ENCODE measurements around the gene DNTT.
"Not testable (repeated sequence)": the region's sequence is repeated elsewhere in the genome, so short reads cannot be mapped to it uniquely, and the experiment has no call there.

Gene DNTT

DNA sequence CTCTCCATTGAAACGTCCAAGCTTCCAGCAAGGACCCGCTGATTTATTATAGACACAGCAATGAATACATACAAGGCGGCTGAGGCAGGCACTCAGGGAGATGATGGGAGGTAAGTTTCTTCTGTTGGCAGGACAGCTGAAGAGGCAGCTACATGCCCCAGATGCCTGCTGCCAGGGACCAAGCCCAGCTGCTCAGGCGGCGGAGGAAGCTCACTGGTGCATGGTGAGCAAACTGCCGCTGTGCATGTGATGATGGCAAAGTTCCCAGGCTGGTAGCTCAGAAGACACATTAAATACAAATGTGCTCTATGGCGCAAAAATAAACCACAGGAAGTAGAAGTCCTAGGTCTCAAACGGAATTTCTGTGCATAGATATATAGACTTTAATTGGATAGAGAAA is 2.3 kb downstream of the DNTT start:
- peak overlapping the region; percentile 45 for H3K4me3 ChIP-seq (ENCODE audit: low read length)
- H3K9ac ChIP-seq (ENCODE audit: low read length): no peak overlapping the region
- peaks cover 2% of the 10 kb centered on the region for H3K27me3 ChIP-seq (ENCODE audit: low read depth, low read length)
- H3K4me1 ChIP-seq (ENCODE audit: low read length): peaks cover 9% of the 10 kb centered on the region
- no peak overlapping the region; the same call in 1 of the 2 replicates for H2AFZ ChIP-seq (ENCODE audit: low read depth, low read length)
- no peak overlapping the region for H3K27ac ChIP-seq (ENCODE audit: low read length)
- TF ChIP-seq, protein P1, sequence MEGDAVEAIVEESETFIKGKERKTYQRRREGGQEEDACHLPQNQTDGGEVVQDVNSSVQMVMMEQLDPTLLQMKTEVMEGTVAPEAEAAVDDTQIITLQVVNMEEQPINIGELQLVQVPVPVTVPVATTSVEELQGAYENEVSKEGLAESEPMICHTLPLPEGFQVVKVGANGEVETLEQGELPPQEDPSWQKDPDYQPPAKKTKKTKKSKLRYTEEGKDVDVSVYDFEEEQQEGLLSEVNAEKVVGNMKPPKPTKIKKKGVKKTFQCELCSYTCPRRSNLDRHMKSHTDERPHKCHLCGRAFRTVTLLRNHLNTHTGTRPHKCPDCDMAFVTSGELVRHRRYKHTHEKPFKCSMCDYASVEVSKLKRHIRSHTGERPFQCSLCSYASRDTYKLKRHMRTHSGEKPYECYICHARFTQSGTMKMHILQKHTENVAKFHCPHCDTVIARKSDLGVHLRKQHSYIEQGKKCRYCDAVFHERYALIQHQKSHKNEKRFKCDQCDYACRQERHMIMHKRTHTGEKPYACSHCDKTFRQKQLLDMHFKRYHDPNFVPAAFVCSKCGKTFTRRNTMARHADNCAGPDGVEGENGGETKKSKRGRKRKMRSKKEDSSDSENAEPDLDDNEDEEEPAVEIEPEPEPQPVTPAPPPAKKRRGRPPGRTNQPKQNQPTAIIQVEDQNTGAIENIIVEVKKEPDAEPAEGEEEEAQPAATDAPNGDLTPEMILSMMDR (IDR thresholded peaks at IDR 0.05; ENCODE audit: low read depth, low read length): no peak
- no peak for TF ChIP-seq EZH2phosphoT487 (IDR thresholded peaks at IDR 0.05; ENCODE audit: low read depth)
- H3K4me2 ChIP-seq (ENCODE audit: low read length): peak overlapping the region; percentile 56
- H3K9me3 ChIP-seq (ENCODE audit: insufficient read depth, low read length): no peaks in the 10 kb centered on the region
- no peaks in the 10 kb centered on the region for H3K79me2 ChIP-seq (ENCODE audit: low read length)
- H4K20me1 ChIP-seq (ENCODE audit: insufficient read depth, low read length): no peaks in the 10 kb centered on the region
- no peaks in the 10 kb centered on the region for H3K36me3 ChIP-seq (replicated peaks; ENCODE audit: low read depth, low read length)

DNA sequence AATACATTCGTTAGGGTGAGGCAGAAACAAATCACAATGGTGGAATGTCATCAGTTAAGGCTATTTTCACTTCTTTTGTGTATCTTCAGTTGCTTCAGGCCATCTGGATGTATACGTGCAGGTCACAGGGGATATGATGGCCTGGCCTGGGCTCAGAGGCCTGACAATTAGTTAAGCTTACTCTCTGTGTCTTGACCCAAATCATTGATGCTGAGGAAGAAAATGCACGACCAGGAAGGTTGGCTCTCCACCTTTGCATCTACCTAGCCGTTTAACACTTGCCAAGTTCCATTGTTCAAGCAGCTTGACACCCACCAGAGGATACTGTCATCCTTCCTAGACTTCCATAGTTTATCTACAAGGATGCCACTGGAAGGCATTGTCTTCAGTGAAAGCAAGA is 4.6 kb downstream of the DNTT start:
- H3K36me3 ChIP-seq (replicated peaks; ENCODE audit: low read depth, low read length); H4K20me1 ChIP-seq (ENCODE audit: insufficient read depth, low read length); H3K79me2 ChIP-seq (ENCODE audit: low read length); H3K9me3 ChIP-seq (ENCODE audit: insufficient read depth, low read length); H3K9ac ChIP-seq (ENCODE audit: low read length); H3K27me3 ChIP-seq (ENCODE audit: low read depth, low read length); H2AFZ ChIP-seq (ENCODE audit: low read depth, low read length); H3K4me1 ChIP-seq (ENCODE audit: low read length); H3K27ac ChIP-seq (ENCODE audit: low read length); H3K4me2 ChIP-seq (ENCODE audit: low read length); H3K4me3 ChIP-seq (ENCODE audit: low read length): not testable (repeated sequence)

DNA sequence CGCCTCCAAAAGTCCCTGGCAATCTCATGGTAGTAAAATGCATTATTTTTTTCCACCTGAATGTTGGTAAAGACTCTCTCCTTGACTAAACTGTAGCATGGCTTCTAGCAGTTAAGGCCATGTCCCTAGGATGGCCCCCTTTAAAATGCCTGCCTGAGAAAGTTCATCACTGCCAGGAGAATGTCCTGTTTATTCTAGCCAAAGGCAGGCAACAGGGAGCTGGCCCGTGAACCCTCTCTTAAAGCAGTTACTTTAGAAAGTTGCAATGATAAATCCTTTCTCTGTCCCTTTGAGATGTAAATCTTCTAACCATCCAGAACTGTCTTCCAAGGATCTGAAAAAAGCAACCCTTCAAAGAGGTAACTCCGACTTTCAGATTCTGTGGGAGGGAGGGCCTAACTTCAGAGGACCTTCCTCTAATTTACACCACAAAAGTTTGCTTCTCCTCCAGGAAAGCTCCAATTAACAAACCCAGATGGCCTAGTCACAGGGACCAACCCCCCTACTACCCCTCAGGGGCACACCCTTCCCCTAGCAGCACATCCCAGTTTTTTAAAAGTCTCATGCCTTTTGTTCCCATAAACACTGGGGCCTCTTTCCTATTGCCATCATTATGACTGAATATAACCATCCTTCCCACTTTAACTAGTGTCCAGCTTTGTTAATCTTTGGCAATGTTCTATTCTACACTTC is 5.5 kb downstream of the DNTT start:
- H3K27me3 ChIP-seq (ENCODE audit: low read depth, low read length): peaks cover 5% of the 10 kb centered on the region; the same call in 1 of the 2 replicates
- no peaks in the 10 kb centered on the region for H3K79me2 ChIP-seq (ENCODE audit: low read length)
- no peaks in the 10 kb centered on the region for H4K20me1 ChIP-seq (ENCODE audit: insufficient read depth, low read length)
- H2AFZ ChIP-seq (ENCODE audit: low read depth, low read length): no peak overlapping the region
- H3K36me3 ChIP-seq (replicated peaks; ENCODE audit: low read depth, low read length): no peaks in the 10 kb centered on the region
- H3K4me1 ChIP-seq (ENCODE audit: low read length): peaks cover 9% of the 10 kb centered on the region
- TF ChIP-seq, protein P1 (IDR thresholded peaks at IDR 0.05; ENCODE audit: low read depth, low read length): no peak
- no peak for TF ChIP-seq EZH2phosphoT487 (IDR thresholded peaks at IDR 0.05; ENCODE audit: low read depth)
- no peaks in the 10 kb centered on the region for H3K9me3 ChIP-seq (ENCODE audit: insufficient read depth, low read length)
- H3K9ac ChIP-seq (ENCODE audit: low read length): no peak overlapping the region
- H3K4me2 ChIP-seq (ENCODE audit: low read length): no peak overlapping the region
- no peak overlapping the region for H3K27ac ChIP-seq (ENCODE audit: low read length)
- H3K4me3 ChIP-seq (ENCODE audit: low read length): no peak overlapping the region

DNA sequence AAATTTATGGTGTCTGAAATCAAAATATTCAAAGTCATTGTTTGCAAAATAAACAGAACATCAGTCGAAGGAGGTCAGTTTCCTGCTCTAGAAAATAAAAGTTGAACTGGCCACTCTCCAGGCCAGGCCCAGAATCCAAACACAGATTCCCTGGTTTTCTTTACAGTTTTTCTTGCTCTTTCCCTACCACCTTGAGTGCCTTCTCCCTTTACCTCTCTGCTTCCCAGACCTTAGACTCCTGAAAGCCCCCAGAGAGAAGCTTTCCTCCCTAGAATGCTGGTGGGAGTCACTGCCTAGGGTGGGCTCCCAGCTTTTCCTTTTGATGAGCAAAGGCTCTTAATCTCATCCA is 6.1 kb downstream of the DNTT start:
- Histone ChIP-seq H2AFZ (ENCODE audit: low read depth, low read length) (no peak overlapping the region), H3K79me2 (ENCODE audit: low read length) (no peaks in the 10 kb centered on the region), H3K27me3 (ENCODE audit: low read depth, low read length) (peaks cover 5% of the 10 kb centered on the region; the same call in 1 of the 2 replicates), H3K4me3 (ENCODE audit: low read length) (no peak overlapping the region), H3K9ac (ENCODE audit: low read length) (no peak overlapping the region), H3K36me3 (replicated peaks; ENCODE audit: low read depth, low read length) (no peaks in the 10 kb centered on the region), H3K4me2 (ENCODE audit: low read length) (no peak overlapping the region), H4K20me1 (ENCODE audit: insufficient read depth, low read length) (no peaks in the 10 kb centered on the region), H3K9me3 (ENCODE audit: insufficient read depth, low read length) (no peaks in the 10 kb centered on the region), H3K27ac (ENCODE audit: low read length) (no peak overlapping the region), H3K4me1 (ENCODE audit: low read length) (peaks cover 9% of the 10 kb centered on the region)
- TF ChIP-seq, protein P1 (IDR thresholded peaks at IDR 0.05; ENCODE audit: low read depth, low read length): no peak
- no peak for TF ChIP-seq EZH2phosphoT487 (IDR thresholded peaks at IDR 0.05; ENCODE audit: low read depth)
